ENCODE measurements around the gene RPAP3. TPM values are rescaled to one million over a fixed set of nuclear protein-coding genes. Genes with fewer than 3 reads are reported as not detected.

Gene RPAP3
- total RNA-seq, 2 donors from 2014 or later: 6.0 to 6.9 TPM

- H3K27me3 ChIP-seq: no peaks in the 10 kb centered on the region
- ATAC-seq: no peak
- peaks cover 17% of the 10 kb centered on the region for H3K4me1 ChIP-seq
- no peak for TF ChIP-seq CTCF (IDR thresholded peaks at IDR 0.05)
- TF ChIP-seq POLR2A (IDR thresholded peaks at IDR 0.05): no peak
- no peak overlapping the region for H3K27ac ChIP-seq
- intact Hi-C loops (cut with DNase I): no loop called here
- H3K4me3 ChIP-seq: no peak overlapping the region
- 69 to 78% methylated on average over 5 of the region's 5 CpGs for WGBS, 2 donors
- no peaks in the 10 kb centered on the region for H3K9me3 ChIP-seq
- H3K36me3 ChIP-seq (replicated peaks in 1 of 2; ENCODE audit: insufficient read depth in 1 of 2, low read depth in 2 of 2): no peaks in the 10 kb centered on the region
- DNase-seq: no peak
Measured at GRCh38 chr12:47746073-47746472, 40.2 kb upstream of the RPAP3 start.

- H3K36me3 ChIP-seq (replicated peaks in 1 of 2; ENCODE audit: insufficient read depth in 1 of 2, low read depth in 2 of 2): no peaks in the 10 kb centered on the region
- no peaks in the 10 kb centered on the region for H3K9me3 ChIP-seq
- H3K27ac ChIP-seq: no peak overlapping the region
- intact Hi-C loops (cut with DNase I): no loop called here
- DNase-seq (no peak), ATAC-seq (no peak)
- peaks cover 15% of the 10 kb centered on the region for H3K4me1 ChIP-seq
- no peak overlapping the region for H3K4me3 ChIP-seq
- 62 to 72% methylated on average over 16 of the region's 16 CpGs for WGBS, 2 donors
- TF ChIP-seq POLR2A (IDR thresholded peaks at IDR 0.05) (no peak), CTCF (IDR thresholded peaks at IDR 0.05) (no peak)
- H3K27me3 ChIP-seq: no peaks in the 10 kb centered on the region
Measured at GRCh38 chr12:47745485-47746041, 39.7 kb upstream of the RPAP3 start.

GRCh38 chr12:47744778-47745436 is 39.1 kb upstream of the RPAP3 start:
- DNase-seq (no peak), ATAC-seq (no peak)
- Histone ChIP-seq H3K27me3 (no peaks in the 10 kb centered on the region), H3K9me3 (no peaks in the 10 kb centered on the region), H3K4me3 (no peak overlapping the region), H3K4me1 (peaks cover 12% of the 10 kb centered on the region), H3K36me3 (replicated peaks in 1 of 2; ENCODE audit: insufficient read depth in 1 of 2, low read depth in 2 of 2) (no peaks in the 10 kb centered on the region), H3K27ac (no peak overlapping the region)
- 64 to 66% methylated on average over 8 of the region's 8 CpGs for WGBS, 2 donors
- intact Hi-C loops (cut with DNase I): no loop called here
- TF ChIP-seq CTCF (IDR thresholded peaks at IDR 0.05) (no peak), POLR2A (IDR thresholded peaks at IDR 0.05) (no peak)

GRCh38 chr12:47744005-47744651 is 38.3 kb upstream of the RPAP3 start:
- TF ChIP-seq CTCF (IDR thresholded peaks at IDR 0.05) (peak; percentile 65 to 93 (median 87)), POLR2A (IDR thresholded peaks at IDR 0.05) (no peak)
- no peak overlapping the region for H3K27ac ChIP-seq
- peak; percentile 88 for ATAC-seq
- no peak overlapping the region for H3K4me3 ChIP-seq
- no peaks in the 10 kb centered on the region for H3K9me3 ChIP-seq
- no peaks in the 10 kb centered on the region for H3K27me3 ChIP-seq
- DNase-seq: peak; percentile 84 to 90 (median 88)
- intact Hi-C loops (cut with DNase I): no loop called here
- no peaks in the 10 kb centered on the region for H3K36me3 ChIP-seq (replicated peaks in 1 of 2; ENCODE audit: insufficient read depth in 1 of 2, low read depth in 2 of 2)
- 25 to 28% methylated on average over 10 of the region's 10 CpGs for WGBS, 2 donors
- H3K4me1 ChIP-seq: peaks cover 12% of the 10 kb centered on the region

Measured in body of pancreas (tissue), 4 donors.